GM19455 (cell line): Measurements from ENCODE around the gene DMTF1.
"Not testable (repeated sequence)": the region's sequence is repeated elsewhere in the genome, so short reads cannot be mapped to it uniquely, and the experiment has no call there.

Experiments used
- ATAC-seq: cut with Tn5 transposase; IDR thresholded peaks from one replicate; pipeline ENCODE4 v1.9.1; 2021; ENCODE audit not compliant: unreplicated experiment

Gene DMTF1

GRCh38 chr7:87192784-87193487 lies 40.7 kb downstream of the DMTF1 start:
- no peak for ATAC-seq

DNA sequence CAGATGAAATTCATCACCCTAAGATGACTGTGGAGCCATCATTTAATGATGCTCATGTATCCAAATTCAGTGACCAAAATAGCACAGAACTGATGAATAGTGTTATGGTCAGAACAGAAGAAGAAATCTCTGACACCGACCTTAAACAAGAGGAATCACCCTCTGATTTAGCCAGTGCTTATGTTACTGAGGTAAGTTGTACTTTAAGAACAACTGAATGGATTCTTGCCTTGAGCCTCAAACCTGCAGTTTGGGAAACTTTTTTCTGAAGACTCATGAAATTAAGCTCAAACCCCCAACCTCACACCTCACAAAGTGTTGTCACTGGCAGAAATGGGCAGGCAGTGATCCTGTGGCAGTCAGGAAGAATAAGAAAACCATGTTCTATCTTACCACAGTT lies 41.7 kb downstream of the DMTF1 start:
- ATAC-seq = no peak

DNA sequence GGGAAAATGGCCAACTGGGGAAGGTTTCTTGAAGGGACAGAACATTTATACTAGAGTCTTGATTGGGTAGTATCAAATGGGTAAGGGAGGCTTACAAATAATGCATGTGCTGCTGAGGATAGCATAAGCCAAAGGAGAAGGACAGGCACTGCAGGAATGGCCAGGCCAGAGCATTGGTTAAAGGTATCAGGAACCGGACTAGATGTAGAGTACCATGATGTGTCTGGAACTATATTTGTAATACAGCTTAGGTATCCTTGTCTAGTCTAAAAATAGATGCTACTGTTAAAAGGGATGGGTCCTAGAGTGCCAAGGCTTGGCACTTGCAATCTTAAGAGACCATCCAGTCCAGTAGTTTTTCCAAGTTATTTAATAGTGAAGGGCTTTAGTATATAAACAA lies 47.0 kb downstream of the DMTF1 start:
- no peak for ATAC-seq

DNA sequence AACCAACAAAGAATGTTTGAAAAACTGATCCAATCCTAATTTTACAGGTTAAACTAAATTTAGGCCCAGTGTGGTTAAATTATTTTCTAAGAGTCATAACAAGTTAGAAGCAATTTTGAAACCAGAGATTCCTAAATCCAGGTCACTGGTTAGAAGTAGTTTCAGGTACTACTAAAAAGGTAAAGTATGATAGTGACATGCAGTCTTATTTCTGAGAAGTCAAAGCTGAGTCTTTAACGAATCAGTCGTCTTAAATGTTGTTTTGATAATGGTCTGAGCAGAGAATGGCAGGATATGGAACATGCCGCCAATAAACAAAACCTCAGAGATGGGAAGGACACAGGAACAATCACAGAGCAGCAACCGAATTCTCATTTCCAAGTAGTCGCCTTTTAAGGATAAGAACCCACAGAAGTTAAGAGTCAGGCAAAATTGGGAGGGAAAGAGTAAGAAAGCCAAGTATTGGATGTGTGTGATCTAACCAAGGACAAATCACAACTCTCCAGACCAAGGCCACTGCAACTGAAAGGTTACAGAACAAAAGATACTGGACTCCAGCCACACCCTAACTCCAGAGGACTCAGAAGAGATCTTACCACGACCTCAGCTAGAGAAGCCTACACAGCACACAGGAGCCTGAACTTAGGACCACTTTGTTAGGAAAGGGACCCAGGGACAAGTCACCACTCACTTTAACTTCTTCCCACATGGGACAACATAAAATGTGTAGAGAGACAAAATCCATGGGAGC lies 47.6 kb downstream of the DMTF1 start:
- ATAC-seq = no peak

GRCh38 chr7:87202208-87202607 lies 50.0 kb downstream of the DMTF1 start:
- no peak for ATAC-seq

DNA sequence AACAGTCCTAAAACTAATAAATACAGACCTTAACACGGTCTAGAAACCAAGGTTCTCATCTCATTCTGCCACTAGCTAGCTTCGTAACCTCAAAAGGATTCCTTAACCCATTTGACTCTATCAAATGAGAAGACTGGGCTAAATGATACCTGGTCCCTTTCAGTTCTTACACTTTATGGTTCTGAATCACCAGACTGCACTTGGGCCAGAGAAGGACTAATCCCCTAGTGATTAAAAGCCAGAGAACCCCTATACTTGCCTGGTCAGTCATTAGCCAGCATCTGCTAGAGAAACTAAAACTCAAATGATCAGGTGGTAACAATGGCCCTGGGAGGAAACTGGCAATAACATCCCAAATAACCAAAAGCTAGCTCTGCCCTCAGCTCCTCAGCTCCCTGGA lies 50.5 kb downstream of the DMTF1 start:
- no peak for ATAC-seq

DNA sequence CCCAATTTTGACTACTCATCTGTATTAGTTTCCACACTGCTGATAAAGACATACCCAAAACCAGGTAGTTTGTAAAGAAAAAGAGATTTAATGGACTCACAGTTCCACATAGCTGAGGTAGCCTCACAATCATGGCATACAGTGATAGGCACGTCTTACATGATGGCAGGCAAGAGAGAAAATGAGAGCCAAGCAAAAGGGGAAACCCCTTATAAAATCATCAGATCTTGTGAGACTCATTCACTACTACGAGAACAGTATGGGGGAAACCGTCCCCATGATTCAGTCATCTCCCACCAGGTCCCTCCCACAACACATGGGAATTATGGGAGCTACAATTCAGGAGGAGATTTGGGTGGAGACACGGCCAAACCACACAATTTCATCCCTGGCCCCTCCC lies 51.7 kb downstream of the DMTF1 start:
- not testable (repeated sequence) for ATAC-seq

DNA sequence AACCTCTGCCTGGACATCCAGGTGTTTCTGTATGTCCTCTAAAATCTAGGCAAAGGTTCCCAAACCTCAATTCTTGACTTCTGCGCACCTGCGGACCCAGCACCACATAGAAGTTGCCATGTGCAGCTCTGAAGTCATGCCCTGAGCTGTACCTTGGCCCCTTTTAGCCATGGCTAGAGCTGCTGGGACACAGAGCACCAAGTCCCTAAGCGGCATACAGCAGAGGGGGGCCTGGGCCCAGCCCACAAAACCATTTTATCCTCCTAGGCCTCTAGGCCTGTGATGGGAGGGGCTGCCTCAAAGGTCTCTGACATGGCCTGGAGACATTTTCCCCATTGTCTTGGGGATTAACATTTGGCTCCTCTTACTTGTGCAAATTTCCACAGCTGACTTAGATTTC lies 52.7 kb downstream of the DMTF1 start:
- no peak for ATAC-seq

- ATAC-seq = not testable (repeated sequence)
Measured at GRCh38 chr7:87205701-87206100, 53.4 kb downstream of the DMTF1 start.

- no peak for ATAC-seq
Measured at GRCh38 chr7:87206361-87206760, 54.1 kb downstream of the DMTF1 start.

GRCh38 chr7:87209295-87209924 lies 57.2 kb downstream of the DMTF1 start:
- ATAC-seq = no peak

DNA sequence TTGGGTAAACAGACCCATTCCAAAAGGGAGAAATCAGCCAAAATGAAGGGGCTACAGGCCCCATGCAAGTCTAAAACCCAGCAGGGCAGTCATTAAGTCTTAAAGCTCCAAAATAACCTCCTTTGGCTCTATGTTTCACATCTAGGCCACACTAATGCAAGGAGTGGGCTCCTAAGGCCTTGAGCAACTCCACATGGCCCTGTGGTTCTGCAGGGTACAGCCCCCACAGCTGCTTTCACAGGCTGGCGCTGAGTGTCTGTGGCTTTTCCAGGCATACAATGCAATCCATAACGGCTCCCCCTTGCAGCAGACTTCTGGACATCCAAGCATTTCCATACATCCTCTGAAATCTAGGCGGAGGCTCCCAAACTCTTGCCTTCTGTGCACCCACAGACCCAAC lies 58.3 kb downstream of the DMTF1 start:
- ATAC-seq = no peak

- no peak for ATAC-seq
Measured at GRCh38 chr7:87212498-87212897, 60.2 kb downstream of the DMTF1 start.

- no peak for ATAC-seq
Measured at GRCh38 chr7:87213252-87213651, 61.0 kb downstream of the DMTF1 start.

DNA sequence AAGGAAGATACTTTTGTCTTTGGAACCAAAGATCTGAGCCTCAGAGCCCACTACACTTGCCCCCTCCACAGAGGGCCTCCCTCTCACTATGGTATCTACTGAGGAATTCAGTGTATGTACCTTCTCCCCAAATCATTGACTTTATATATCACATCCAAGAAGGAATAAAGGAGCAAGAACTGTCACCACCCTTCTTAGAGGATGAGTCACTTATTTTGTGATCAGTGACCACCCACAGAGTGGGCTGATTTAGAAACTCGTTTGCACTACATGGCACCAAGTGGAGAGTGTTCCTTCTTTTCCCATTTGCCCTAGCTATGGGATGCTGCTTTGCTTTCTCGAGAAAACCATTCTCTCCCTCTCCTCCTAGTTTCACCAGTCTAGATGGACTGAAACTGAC lies 61.6 kb downstream of the DMTF1 start:
- no peak for ATAC-seq

DNA sequence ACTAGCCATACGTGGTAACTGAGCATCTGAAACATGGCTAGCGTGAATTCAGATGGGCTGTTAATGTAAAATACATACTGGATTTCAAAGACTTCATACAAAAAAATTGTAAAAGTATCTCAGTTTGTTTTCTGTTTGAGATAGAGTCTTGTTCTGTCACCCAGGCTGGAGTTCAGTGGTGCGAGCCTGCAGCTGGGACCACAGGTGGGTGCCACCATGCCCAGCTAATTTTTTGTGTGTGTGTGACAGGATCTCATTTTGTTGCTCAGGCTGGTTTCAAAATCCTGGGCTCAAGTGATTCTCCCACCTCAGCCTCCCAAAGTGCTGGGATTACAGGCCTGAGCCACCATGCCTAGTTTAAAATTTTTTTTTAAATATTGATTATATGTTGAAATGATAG lies 62.8 kb downstream of the DMTF1 start:
- ATAC-seq = no peak

- peak; percentile 58 for ATAC-seq
Measured at GRCh38 chr7:87216701-87217508, 64.7 kb downstream of the DMTF1 start.

DNA sequence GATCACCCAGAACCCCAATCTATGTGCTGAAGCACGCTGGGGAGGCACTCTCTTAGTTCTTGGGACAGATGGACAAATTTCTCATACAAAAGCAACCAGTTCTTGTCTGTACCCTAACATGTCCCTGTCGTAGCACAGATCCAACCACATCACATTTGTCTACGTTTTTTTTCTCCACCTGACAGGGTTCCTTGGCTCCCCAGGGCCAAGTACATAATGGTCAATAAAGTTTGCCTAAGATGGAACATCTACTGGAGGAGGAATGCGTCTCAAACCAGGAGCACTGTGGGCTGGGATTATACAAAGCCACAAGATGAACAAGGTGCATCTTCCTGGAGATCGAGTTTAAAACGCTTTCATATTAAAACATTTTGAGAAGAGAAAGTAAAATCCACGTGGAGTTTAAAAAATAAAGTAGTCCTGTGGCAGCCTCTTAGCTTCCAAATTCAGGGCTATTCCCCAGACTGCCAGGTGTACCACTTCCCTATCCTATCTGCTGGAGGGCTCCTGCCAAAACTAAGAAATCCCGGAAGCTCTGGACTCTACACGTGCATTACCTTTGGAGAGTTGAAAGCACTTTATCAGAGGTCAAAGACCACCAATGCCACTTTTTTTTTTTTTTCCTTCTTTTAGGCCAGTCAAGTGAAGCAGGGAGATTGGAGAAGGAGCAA lies 65.9 kb downstream of the DMTF1 start:
- ATAC-seq = no peak

DNA sequence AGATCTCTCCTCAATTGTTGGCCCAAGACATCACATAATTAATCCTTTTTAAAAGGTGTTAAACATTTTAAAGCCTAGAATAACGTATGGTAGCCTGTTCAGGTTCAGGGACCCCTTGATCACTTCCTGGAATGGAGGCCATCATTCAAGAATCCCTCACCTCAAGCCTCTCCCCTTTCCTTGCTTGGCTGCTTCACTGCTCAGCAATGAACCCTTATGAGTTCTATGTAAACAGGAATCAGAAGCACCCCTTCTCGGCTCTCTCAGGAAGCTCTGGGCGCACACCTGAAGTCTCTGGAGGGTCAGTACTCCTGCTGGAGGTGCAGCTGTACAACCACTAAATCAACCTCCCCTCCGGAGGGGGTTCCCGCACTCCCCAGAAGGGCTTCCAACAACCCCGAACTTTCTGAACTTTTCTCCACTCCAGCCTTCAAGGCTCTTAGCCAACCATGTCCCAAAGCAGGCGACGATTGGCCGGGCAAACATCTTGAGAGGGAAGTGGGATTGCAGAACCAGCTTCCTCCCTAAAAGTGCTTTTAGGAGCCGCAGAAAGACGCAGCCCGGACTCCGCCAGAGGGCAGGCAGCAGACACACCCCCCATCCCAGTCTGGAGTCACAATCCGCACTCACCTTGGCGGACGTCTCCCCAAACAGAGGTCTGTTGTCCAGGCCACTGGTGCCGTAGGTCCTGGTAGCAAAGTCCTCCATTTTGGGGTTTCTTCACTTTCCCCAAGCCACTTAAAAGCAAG lies 66.7 kb downstream of the DMTF1 start:
- peak; percentile 0 for ATAC-seq

DNA sequence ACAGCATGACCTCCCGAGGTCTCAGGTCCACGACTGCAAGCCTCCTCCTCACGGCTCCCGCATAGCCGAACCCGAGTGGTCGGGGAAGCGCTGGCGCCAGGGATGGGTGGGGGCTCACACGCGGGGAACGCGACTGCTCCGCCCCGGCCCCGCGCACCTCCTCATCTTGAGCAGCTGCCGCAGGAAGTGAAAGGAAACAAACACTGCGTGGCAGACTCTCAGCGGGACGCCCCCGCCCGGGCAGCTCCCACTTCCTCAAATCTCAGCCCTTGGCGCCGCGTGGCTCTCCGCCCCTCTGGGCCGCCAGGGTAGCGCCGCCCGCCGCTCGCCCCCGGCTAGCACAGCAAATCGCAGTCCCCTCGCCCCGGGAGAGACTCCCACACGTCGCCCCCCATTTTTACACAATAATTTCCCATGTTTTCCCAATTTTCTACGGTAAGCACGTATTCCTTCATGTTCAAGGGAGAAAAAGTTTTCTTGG lies 67.3 kb downstream of the DMTF1 start, which contains the start of gene TMEM243:
Gene TMEM243 (minus strand): TSS at position 188 of the 481 bp plus-strand sequence. CDS start 229 bp downstream, outside the sequence.
- peak; percentile 50 for ATAC-seq
